ENCODE results near the gene AGBL2. TPM values are rescaled to one million over a fixed set of nuclear protein-coding genes. Genes with fewer than 3 reads are reported as not detected.
"Not testable (repeated sequence)": the region's sequence is repeated elsewhere in the genome, so short reads cannot be mapped to it uniquely, and the experiment has no call there.

The AGBL2 gene
- 3.3 and 5.2 TPM in 2 replicates for total RNA-seq

GRCh38 chr11:47715082-47715669 lies at the start of gene AGBL2:
Gene AGBL2, minus strand, starts transcription at chr11:47715369. Its CDS starts 719 bp downstream, at chr11:47714650.
- intact Hi-C loops (cut with micrococcal nuclease), result loop anchor here (1.0 to 10.0 kb wide), 8 partner anchors 52 to 538 kb away; partner anchors contain the start of genes ARFGAP2, CELF1, FNBP4 and MTCH2

GRCh38 chr11:47759291-47759690 lies 44.1 kb upstream of the AGBL2 start:
- intact Hi-C loops (cut with micrococcal nuclease), result not testable (repeated sequence)

- intact Hi-C loops (cut with micrococcal nuclease), result no loop called here
Measured at GRCh38 chr11:47756208-47756607, 41.0 kb upstream of the AGBL2 start.

DNA sequence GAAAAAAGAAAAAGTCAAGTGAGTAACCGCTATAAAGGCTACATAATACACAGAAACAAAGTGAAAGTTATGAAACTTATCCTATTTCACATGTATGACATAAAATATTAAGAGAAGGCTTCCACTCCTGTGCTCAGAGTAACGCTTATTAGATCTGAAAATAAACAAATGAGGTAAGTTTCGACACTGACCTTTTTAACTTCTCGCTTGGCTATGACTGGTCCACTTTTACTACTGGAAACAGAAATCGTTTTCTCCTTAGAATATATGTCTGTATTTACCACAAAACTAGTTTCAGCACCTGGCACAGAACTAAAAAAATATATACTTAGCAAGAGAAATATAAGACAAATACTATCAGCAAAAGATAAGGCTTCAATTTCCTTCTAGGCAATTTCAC lies 35.6 kb upstream of the AGBL2 start:
- intact Hi-C loops (cut with micrococcal nuclease), result no loop called here

DNA sequence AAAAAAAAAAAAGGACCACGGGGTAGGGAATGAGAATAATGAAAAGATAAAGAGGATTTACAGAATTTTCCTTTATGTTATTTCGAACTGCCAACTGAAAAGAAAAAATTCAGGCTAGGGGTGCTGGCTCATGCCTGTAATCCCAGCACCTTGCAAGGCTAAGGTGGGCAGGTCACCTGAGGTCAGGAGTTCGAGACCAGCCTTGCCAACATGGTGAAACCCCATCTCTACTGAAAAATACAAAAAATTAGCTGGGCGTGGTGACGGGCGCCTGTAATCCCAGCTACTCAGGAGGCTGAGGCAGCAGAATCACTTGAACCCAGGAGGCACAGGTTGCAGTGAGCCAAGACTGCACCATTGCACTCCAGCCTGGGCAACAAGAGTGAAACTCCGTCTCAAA lies 27.3 kb upstream of the AGBL2 start:
- intact Hi-C loops (cut with micrococcal nuclease), result not testable (repeated sequence)

GRCh38 chr11:47737817-47738216 lies 22.6 kb upstream of the AGBL2 start:
- intact Hi-C loops (cut with micrococcal nuclease), result loop anchor here (5.0 kb wide), 1 partner anchor 54 kb away; no protein-coding TSS in a partner anchor

DNA sequence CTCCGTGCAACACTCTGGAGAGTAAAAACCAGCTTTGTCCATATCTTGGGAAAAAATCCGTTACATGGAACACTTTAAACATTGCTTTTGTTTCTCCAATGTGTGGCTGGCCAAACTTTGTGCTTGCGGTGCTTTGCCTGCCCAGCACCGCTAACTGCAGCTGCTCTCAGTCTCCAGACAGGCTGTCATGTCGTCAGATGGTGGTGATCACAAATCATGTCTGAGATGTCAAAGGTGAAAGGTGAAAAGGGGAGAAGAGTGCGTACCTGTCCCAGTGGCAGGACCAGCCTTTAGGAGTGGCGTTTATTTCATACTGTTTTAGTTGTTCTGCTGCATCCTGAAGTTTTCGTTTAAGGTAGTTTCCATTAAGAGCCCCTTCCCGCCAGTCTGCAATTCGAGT lies 17.1 kb upstream of the AGBL2 start:
- intact Hi-C loops (cut with micrococcal nuclease), result no loop called here

GRCh38 chr11:47731475-47731874 lies 16.3 kb upstream of the AGBL2 start:
- intact Hi-C loops (cut with micrococcal nuclease), result no loop called here

DNA sequence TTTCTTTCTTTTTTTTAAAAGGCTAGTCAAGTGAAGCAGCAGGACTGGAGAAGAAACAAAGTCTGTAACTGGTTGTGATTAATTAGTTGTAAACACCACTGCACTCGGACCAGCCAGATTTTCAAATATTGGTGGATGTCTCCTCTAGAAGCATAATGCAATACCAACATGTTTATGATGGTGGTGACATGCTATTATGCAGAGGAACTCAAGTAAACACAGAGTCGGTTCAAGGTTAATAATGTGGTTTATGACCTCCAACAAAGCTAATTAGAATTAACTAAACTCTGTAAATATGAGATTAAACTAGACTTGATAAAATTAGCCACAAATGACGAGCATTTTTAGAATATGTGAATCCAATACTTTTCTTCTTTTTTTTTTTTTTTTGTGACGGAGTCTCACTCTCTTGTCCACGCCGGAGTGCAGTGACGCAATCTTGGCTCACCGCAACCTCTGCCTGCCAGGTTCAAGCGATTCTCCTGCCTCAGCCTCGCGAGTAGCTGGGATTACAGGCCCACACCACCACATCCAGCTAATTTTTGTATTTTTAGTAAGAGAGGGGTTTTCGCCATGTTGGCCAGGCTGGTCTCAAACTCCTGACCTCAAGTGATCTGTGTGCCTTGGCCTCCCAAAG lies 11.8 kb upstream of the AGBL2 start:
- intact Hi-C loops (cut with micrococcal nuclease), result no loop called here

GRCh38 chr11:47726118-47726442 lies 10.9 kb upstream of the AGBL2 start:
- intact Hi-C loops (cut with micrococcal nuclease), result no loop called here

DNA sequence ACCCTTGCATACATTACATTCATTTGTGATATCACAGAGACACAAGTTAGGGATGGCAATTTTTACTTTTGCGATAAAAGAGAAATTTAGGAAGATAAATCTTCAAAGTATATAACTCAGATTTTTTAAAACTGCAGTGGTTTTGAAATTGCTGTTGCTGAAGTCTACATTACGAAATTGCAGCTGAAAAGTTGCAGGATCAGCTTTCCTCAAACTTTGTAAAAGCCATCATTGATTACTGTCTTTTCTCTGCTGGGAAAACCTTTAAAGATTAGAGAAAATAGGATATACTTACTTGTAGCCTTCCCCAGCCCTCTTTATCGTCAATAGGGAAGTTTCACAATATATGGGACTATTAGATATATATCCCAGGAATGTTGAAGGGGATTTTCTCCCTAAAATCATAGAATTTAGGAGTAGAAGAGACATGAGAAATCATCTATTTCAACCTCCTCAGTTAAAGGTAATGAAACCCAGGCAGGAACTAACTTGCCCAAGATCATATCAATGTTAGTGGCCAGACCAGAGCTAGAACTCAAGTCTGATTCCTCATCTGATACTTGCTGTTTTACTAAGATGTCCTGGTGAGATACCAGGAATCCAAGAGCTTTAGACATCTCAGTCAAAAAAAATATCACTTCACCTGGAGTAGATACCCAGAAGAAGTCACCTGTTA lies 10.4 kb upstream of the AGBL2 start:
- intact Hi-C loops (cut with micrococcal nuclease), result no loop called here

- intact Hi-C loops (cut with micrococcal nuclease), result no loop called here
Measured at GRCh38 chr11:47724041-47724729, 9.0 kb upstream of the AGBL2 start.

- intact Hi-C loops (cut with micrococcal nuclease), result no loop called here
Measured at GRCh38 chr11:47723041-47723440, 7.9 kb upstream of the AGBL2 start.

DNA sequence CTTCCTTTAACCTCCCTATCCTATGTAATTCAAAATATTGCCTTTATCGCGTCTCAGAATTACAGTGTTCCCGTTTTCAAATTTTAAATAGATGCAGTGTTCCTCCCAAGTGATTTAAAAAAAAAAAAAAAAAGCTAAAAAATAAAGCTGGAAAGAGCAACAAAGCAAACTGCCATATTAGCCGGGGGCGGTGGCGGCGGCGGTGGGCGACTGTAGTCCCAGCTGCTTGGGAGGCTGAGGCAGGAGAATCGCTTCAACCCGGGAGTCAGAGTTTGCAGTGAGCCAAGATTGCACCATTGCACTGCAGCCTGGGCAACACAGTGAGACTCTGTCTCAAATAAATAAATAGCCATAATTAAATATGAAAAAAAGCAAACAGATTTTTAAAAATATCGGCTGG lies 5.5 kb upstream of the AGBL2 start:
- intact Hi-C loops (cut with micrococcal nuclease), result no loop called here

DNA sequence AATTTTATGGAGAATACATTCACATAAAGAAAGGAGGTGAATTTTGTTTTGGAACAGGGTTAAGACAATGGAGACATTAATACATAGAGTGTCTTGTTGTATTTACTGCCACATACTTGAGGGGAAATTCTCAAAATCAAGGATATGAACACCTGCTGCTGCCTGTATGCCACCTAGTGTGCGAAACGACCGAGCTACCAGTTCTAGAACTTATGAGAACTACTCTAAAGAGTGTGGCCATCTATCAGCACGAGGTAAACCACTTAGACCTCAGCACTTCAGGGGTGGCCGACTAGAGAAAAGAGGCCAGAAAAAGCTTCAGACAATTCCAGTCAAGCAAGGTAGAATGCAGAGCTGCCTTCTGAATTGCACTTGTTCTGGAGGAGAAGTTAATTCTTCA lies 1.5 kb upstream of the AGBL2 start:
- intact Hi-C loops (cut with micrococcal nuclease), result loop anchor here (5.0 to 10.0 kb wide), 2 partner anchors 262 to 539 kb away; partner anchors contain the start of gene ARFGAP2

DNA sequence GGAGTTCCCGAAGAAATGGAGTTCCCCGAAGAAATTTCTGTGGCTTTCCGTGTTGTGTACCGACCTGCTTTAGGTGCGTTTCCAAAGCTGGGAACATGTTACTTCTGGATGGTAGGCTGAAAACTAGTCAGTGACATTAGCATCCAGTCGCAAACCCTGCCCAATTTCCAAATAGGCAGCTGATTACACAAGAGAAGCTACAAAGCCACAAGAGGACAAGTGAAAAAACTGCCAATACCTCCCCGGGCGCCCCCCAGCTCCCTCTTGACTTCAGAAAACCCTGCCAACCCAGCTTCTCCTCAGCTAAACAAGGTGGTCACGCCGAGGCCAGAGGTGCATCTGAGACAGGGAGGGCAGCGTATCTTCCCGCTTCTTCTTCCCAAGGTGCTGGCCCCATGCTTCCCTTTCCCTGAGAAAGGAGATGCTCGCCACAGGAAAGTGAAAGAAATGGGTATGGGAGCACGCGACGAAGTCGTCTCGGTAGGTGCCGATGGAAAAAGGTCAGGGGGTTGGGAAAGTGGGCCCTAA lies 551 bp downstream of the AGBL2 start:
- intact Hi-C loops (cut with micrococcal nuclease), result loop anchor here (1.0 to 10.0 kb wide), 9 partner anchors 52 to 537 kb away; partner anchors contain the start of genes ARFGAP2, CELF1, FNBP4 and MTCH2

DNA sequence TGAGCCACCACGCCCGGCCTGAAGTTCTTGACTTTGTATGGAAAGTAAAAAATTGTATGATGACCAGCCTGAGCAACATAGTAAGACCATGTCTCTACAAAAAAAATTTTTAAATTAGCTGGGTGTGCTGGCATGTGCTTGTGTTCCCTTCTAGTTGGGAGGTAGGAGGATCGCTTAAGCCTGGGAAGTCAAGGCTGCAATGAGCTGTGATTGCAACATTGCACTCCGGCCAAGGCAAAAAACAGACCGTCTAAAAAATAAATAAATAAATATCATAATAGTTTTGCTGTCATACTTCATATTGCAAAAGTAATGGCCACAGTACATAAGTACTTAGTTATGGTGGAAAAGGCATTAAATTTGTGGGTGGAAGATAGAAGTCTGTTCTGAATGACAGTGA lies 3.4 kb downstream of the AGBL2 start:
- intact Hi-C loops (cut with micrococcal nuclease), result loop anchor here (5.0 to 10.0 kb wide), 2 partner anchors 50 to 257 kb away; no protein-coding TSS in a partner anchor

DNA sequence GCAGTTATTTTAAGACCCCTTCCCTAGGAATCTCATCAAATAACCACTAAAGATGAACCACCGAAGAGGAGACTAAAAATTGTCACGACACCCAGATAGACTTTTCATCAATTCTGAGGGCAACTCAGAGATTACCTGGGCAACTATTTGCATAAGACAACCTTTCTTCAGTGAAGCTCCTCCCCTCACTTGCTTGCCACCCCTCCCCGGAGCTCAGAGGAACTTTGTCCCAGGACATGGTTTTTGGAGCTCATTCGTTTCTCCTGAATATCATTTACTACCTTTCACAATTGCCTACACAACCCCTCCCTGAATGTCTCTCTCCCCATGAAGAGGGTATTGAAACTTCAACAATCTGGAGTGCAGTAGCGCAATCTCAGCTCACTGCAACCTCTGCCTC lies 3.9 kb downstream of the AGBL2 start:
- intact Hi-C loops (cut with micrococcal nuclease), result loop anchor here (5.0 to 10.0 kb wide), 2 partner anchors 49 to 256 kb away; no protein-coding TSS in a partner anchor

DNA sequence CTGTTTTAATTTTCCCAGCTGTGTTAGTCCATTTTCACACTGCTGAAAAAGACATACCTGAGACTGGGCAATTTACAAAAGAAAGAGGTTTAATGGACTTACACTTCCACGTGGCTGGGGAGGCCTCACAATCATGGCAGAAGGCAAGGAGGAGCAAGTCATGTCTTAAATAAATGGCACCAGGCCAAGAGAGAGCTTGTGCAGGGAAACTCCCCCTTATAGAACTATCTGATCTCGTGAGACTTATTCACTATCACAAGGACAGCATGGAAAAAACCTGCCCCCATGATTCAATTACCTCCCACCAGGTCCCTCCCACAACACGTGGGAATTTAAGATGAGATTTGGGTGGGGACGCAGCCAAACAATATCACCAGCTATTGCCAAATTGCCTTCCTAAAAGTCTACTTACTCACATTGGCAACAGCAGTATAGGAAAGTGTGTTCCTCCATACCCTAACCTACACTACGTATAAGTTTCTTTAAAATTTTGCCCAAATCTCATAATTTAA lies 7.8 kb downstream of the AGBL2 start:
- intact Hi-C loops (cut with micrococcal nuclease), result not testable (repeated sequence)

DNA sequence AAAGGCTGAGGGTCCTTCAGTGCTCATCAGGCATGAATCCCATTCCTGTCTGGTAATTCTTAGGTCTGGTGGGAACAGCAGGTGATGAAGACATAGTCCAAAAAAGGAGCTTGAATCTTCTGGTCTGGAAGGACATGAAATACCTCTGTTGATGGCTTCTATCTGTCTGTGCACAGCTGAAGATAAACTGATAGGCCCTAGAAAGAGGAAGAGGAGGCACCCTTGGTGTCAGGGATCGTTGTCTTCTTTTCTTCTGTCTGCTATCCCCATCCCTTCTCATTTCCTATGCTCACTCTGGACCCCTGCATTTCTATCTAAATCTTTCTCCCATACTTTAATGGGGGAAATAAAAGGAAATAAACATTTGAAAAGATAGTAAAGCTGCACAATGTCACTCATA lies 9.4 kb downstream of the AGBL2 start:
- intact Hi-C loops (cut with micrococcal nuclease), result no loop called here

- intact Hi-C loops (cut with micrococcal nuclease), result no loop called here
Measured at GRCh38 chr11:47691979-47692378, 23.2 kb downstream of the AGBL2 start.

All from T-helper 1 cell treated with Interleukin-12 subunit alpha and Interleukin-12 subunit beta and Interleukin-4 antibody, amounts not matched to agents 30 ng/mL and 1 ng/mL, for 36 hours (primary cell).